VCaP (cell line): ENCODE data around the gene PACSIN2.

Experiments used
- H3K27ac ChIP-seq: fragments of 450-650 bp; 2 replicates; pipeline ENCODE4 v1.5.1; 2017
- TF ChIP-seq, protein P1 (sequence below): fragments of 450-650 bp; conservative IDR thresholded peaks from 2 replicates; pipeline ENCODE4 v1.5.1; 2017; ENCODE audit warnings: mild to moderate bottlenecking, moderate library complexity

Gene PACSIN2

DNA sequence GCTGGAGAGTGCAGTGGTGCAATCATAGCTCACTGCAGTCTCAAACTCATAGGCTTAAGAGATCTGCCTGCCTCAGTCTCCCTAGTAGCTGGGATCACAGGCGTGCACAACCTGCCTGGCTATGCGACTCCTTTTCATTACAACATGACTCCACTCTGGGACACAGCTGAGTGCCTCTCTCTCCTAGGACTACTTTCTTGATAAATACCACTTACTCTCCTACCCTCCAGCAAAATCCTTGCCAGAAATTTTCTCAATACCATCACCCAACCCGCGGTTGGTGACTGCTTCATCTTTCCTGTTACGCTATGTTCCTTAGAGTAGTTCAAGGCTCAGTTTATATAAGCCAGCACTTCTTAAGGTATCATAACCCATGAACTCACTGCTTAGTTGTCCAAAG lies 184.8 kb downstream of the PACSIN2 start:
- no peak overlapping the region for H3K27ac ChIP-seq
- TF ChIP-seq, protein P1, sequence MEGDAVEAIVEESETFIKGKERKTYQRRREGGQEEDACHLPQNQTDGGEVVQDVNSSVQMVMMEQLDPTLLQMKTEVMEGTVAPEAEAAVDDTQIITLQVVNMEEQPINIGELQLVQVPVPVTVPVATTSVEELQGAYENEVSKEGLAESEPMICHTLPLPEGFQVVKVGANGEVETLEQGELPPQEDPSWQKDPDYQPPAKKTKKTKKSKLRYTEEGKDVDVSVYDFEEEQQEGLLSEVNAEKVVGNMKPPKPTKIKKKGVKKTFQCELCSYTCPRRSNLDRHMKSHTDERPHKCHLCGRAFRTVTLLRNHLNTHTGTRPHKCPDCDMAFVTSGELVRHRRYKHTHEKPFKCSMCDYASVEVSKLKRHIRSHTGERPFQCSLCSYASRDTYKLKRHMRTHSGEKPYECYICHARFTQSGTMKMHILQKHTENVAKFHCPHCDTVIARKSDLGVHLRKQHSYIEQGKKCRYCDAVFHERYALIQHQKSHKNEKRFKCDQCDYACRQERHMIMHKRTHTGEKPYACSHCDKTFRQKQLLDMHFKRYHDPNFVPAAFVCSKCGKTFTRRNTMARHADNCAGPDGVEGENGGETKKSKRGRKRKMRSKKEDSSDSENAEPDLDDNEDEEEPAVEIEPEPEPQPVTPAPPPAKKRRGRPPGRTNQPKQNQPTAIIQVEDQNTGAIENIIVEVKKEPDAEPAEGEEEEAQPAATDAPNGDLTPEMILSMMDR = no peak

DNA sequence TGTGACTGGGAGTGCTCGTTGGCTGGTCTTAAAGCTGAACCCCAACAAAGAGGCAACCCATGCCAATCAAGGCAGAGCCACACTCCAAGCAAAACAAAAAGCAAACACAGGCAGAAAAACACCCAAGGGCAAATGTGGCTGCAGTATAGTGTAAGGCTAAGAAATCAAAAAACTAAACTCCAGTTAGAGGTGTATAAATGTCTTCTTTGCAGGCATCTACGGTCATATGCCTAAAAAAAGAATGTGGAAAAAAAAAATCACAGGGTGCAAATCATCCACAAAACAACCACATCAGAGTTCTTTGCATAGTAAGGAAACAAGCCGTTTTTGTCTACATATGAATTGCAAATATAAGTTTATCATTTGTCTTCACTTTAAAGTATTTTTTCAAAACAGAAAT lies 185.6 kb downstream of the PACSIN2 start:
- TF ChIP-seq, protein P1 = no peak

DNA sequence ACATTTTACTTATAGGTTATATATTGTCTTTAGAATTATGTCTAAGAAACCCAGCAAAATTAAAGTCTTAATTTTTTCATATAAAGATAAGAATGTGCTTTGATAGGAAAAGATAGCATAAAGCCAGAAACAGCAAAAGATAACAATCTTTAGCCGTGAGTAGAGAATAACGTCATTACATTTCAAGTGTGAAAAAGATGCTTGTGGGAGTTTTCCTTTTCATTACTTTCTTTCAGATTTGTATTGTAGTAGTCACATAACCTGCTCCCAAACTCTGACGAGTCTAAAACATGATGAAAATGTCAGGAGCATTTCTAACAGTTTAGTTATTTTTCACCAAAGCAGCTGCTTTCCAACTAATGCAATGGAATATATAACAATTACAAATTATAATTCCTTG lies 189.2 kb downstream of the PACSIN2 start:
- peak overlapping the region; percentile 21; the same call in 1 of the 2 replicates for H3K27ac ChIP-seq
- TF ChIP-seq, protein P1 = no peak

More for the DNA sequence above, 185.6 kb downstream of the PACSIN2 start:
- H3K27ac ChIP-seq = no peak overlapping the region

DNA sequence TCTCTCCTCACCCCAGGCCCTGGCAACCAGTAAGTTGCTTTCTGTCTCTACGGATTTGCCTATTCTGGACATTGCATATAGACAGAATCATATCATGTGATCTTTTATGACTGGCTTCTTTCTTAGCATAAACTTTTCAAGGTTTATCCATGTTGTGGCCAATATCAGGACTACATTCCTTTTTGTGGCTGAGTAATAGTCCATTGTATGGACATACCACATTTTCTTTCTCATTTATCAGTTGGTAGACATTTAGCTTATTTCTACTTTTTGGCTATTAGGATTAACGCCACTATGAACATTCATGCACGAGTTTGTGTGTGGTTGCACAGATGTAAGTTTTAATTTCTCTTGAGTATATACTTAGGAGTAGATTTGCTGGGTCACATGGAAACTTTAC lies 193.6 kb downstream of the PACSIN2 start:
- TF ChIP-seq, protein P1 = no peak
- H3K27ac ChIP-seq = peak overlapping the region; percentile 88

DNA sequence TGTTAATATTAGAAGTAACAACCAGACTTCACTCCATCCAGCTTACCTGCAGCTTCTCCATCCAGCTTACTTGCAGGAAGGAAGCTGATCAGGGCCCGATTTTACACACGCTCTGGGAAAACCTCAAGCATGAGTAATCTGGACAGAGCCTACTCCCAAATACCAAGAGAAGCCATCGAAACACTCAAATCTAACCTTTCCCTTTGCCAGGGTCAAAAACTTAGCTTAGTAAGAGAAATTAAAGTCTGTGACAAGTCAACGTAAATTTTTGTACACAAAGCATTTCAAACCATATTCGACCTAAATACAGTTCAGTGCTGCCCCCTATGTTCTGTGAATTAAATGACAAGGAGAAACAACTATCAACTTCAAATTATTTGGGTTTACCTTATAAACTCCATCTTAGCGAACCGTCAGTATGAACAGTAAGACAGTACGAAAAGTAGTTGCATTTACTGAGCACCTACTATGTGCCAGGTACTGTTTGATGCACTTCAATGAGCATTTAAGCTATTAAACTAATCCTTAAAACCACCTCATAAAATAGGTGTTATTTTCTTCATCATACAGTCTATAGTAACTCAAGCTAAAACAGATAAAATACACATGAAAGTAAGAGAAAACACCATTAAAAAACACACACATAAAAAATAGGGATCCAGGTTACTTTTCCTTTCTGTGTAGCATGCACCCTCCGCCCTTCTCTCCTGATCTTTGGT lies 194.7 kb downstream of the PACSIN2 start:
- peak overlapping the region; percentile 88 for H3K27ac ChIP-seq
- TF ChIP-seq, protein P1 = peak; percentile 75
